Activated T-cell treated with anti-CD3 and anti-CD28 coated beads for 4 hours (primary cell): ENCODE results near the gene HRH2.
"Not testable (repeated sequence)": the region's sequence is repeated elsewhere in the genome, so short reads cannot be mapped to it uniquely, and the experiment has no call there.

ENCODE experiments used
- DNase-seq: peaks from one replicate; pipeline ENCODE4 v3.0.0-alpha.2; 2020

Gene HRH2

DNA sequence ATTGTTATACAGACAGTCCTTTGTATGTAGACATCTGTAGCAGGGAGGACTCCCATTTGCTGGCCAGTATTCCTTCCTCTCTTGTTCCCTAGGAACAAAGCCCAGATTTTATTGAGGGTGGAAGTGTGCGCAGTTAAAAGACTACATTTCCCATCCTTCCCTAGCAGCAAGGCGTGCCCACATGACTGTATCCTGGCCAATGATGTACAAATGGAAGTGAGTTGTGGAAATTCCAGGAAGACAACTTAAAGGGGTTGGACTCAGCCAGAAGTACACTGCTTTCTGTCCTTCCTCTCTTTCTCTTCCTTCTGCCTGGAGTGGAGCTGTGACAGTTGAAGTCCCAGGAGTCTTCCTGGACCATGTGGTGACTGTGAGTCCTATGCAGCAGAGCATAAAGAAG lies 89.0 kb downstream of the HRH2 start:
- DNase-seq: no peak

DNA sequence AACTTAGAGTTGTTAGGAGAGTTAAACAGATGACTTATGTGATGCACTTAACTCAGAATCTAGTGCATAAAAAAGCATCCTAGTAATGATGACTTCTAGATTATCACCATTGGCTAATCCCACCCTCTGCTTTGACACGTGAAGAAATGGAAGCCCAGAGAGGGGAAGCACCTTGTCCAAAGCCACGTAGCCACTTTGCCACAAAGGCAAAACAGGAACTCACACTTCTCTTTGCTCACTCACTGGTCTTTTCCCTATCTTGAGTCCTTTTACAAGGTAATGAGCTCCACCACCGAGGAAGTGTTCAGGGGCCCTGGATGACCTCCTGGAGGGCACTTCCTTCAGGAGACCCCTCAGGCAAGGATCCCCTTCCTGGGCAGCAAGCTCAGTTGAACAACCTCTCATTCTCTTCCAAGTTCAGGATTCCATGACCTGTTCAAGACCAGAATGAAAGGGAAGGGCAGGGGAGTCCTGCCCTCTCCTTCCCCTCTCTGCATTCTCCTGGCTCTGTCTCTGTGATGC lies 89.7 kb downstream of the HRH2 start:
- no peak for DNase-seq

DNA sequence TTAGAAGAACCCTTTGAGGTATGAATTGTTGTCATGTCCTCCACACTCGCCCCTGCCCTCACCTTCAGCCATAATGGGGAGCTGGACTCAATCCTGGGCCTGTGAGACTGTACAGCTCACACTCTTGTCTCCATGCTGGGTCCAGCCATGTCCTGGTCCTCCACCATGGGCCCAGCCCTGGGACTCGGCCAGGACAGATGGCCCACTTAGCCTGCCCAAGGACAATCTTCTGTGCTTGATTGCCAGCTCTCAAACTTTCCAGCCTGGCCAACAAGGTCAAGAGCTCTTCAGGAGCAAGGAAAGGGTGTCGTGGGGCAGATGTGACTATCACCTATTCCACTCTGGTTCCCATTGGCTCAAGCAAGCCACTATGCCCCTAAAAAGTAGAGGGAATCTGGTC lies 90.8 kb downstream of the HRH2 start:
- no peak for DNase-seq

DNA sequence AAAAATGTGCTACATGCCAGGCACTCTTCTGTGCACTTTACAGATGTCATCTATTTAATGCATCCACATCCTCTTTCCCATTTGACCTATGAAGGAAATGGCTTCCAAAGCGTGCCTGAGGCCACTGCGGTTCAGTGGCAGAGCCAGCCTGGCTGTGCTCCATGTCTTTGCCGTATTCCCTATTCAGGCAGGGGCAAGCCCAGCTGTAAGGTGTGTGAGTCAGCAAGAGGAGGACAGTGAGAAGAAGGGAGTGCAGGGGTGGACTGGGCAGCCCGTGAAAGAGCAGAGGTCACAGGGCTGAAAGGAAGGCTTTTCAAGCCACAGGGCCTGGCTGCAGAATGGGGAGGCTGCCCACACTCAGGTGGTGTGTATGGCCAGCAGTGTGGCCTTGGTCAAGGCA lies 91.7 kb downstream of the HRH2 start:
- no peak for DNase-seq

DNA sequence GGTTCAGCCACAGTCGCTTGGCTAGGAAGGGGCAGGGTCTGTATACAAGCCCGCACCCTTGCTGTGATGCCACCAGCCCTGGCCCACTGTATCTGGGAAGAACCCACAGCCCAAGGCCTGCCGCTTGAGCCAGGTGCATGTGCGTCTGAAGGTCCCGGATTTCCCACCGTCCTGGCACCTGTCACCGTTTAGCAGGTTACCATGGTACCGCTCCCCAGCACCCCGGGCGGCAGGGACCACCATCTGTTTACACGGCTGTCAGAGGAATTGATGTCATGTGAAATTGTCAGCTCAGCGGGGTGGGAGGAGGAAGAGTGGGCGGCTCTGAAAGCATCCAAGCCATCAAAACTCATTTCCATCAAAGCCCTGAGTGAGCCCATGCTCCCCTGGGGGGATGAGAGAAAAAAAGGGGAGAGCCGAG lies 92.7 kb downstream of the HRH2 start:
- DNase-seq: no peak

DNA sequence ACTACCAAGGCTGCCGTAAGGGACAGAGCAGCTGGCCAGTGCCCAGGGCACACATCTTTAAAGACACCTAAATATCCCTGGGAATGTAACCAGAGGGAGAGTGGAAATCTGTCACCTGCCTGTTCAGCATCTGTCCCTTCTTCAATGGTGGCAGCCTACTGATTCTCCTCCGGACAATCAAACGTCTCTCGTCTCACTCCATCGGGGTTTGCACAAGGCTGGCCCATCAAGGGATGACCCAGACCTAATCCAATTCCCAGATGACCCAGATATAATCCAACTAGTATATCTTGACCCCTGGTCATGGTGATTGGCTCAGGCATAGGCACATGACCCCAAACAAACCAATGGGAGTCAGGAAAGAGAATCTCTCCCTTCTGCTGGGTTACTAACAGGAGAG lies 93.5 kb downstream of the HRH2 start:
- no peak for DNase-seq

DNA sequence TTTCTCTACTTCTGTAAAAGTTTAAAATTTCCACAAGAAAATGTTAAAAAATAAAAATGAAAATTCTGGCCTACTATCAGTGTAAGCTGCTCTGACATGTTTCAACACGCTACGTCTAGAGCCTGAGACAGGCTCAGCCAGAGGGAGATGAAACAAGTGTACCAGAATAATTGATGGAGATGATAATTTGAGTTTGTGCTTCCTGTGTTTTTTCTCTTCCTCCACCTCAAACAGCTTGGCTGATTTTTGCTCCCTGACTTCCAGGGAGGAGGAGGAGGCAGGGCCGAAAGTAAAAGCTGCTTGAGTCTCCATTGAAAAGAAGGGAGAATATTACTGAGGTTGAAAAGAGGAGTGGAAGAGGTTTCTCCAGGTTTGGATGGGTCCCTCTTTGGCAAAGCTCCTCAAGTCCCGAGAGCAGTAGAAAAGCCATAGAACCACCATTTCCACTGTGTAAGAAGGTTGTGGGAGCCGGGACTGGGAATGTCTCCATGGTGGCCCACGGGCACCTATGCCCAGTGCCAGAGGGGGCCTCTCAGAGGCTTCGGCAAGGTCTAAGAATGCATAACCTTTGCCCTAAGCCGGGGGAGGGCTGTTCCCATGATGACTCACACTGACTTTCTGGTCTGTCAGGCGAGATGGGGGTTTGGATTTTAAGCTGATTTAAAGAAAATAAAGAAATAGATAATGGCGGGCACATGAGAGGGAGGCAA lies 95.1 kb downstream of the HRH2 start:
- no peak for DNase-seq

DNA sequence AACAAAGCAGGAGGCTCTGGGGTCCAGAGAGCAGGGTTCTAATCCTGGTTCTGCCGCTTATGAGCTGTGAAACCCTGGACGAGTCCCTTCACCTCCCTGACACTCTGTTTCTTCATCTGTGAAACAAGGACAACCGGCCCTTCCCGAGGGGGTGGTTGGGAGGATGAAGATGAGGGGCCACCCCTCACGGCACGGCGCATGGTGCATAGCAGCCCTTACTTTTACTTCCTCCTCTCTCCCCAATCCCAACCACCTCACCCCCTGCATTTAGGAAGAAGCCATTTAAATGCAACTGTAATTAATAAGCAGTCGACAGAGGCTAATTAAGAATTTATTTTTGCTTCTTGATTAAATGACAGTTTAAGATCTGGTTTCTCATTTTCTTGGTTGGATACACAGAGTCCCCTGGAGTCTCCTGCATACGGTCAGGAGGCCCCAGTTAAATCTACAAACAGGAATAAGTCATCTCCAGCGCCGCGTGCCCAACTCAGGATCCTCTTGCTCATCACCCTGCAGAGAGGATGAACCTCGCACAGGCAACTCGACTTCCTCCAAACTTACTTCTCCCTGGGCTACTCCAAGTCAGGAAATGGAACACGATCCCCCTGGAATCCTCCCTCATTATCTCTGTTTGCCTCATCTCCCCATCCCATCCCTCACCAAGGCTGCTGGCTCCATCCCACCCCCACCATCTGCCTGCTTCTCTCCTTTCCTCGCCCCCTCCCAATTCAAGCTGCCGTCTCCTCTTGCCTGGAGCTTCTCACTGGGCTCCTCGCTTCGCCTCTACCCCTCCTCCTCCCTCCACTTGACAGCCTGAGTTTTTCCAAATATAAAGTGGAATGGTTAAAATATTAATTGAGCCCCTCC lies 95.9 kb downstream of the HRH2 start:
- DNase-seq: no peak

DNA sequence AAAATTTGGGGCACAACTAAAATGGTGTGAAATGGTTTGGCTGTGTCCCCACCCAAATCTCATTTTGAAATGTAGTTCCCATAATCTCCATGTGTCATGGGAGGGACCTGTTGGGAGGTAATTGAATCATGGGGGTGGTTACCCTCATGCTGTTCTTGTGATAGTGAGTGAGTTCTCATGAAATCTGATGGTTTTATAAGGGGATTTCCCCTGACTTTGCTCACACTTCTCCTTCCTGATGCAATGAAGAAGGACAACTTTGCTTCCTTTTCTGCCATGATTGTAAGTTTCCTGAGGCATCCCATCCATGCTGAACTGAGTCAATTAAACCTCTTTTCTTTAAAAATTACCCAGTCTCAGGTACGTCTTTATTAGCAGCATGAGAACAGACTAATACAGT lies 102.1 kb downstream of the HRH2 start:
- not testable (repeated sequence) for DNase-seq
